CD14-positive monocyte (primary cell): ENCODE results near the gene NDUFAF8. TPM values are rescaled to one million over a fixed set of nuclear protein-coding genes. Genes with fewer than 3 reads are reported as not detected.

Experiments
- DNase-seq, 3 donors: peaks; one replicate each; pipeline ENCODE4 v3.0.0-alpha.2; 2011 to 2022
- H2AFZ ChIP-seq: 2 replicates; pipeline ENCODE4 v1.6.0; 2012; ENCODE audit warnings: mild to moderate bottlenecking, low read depth, low read length, inconsistent platforms; ENCODE audit not compliant: insufficient read depth, poor library complexity, severe bottlenecking
- H3K27ac ChIP-seq, 2 donors: 1 replicate in 1 of 2; 2 replicates in 1 of 2; pipeline ENCODE4 v1.5.1; 2012 to 2013; ENCODE audit warnings: low read length in 2 of 2, control low read depth in 1 of 2, inconsistent platforms in 1 of 2, low read depth in 1 of 2, mild to moderate bottlenecking in 1 of 2
- H3K27me3 ChIP-seq, 2 donors: one replicate each; pipeline versions ENCODE4 v1.6.0 to v1.6.1; 2011 to 2013; ENCODE audit warnings: low read length in 2 of 2; ENCODE audit not compliant: control insufficient read depth in 2 of 2, insufficient read depth in 2 of 2
- H3K36me3 ChIP-seq, 2 donors: replicated peaks in 1 of 2; 1 replicate in 1 of 2; 2 replicates in 1 of 2; pipeline versions ENCODE4 v1.5.1 to v1.6.1; 2012 to 2013; ENCODE audit warnings: low read length in 2 of 2, control low read depth in 1 of 2, inconsistent platforms in 1 of 2, mild to moderate bottlenecking in 1 of 2; ENCODE audit not compliant: insufficient read depth in 2 of 2, control insufficient read depth in 1 of 2
- H3K4me1 ChIP-seq, 2 donors: 1 replicate in 1 of 2; 2 replicates in 1 of 2; pipeline versions ENCODE4 v1.5.1 to v1.6.1; 2012 to 2013; ENCODE audit warnings: low read length in 2 of 2, control low read depth in 1 of 2, inconsistent platforms in 1 of 2, mild to moderate bottlenecking in 1 of 2, moderate library complexity in 1 of 2; ENCODE audit not compliant: insufficient read depth in 2 of 2, control insufficient read depth in 1 of 2
- H3K4me2 ChIP-seq: replicated peaks from 2 replicates; pipeline ENCODE3; 2012; ENCODE audit warnings: low read length, moderate library complexity, mild to moderate bottlenecking; ENCODE audit not compliant: poor library complexity, severe bottlenecking; ENCODE audit errors: extremely low read depth
- H3K4me3 ChIP-seq, 3 experiments: fragments of 200-600 bp in 1 of 3; sonication (generic) in 1 of 3; replicated peaks in 1 of 3; 1 replicate in 2 of 3; 2 replicates in 1 of 3; pipeline ENCODE4 v1.5.1; 2011 to 2013; ENCODE audit warnings: low read length in 3 of 3, mild to moderate bottlenecking in 3 of 3, control low read depth in 2 of 3, low read depth in 2 of 3, inconsistent platforms in 1 of 3, moderate library complexity in 1 of 3
- H3K79me2 ChIP-seq: 2 replicates; pipeline ENCODE4 v1.6.0; 2012; ENCODE audit warnings: mild to moderate bottlenecking, control low read depth, inconsistent platforms, low read length, moderate library complexity; ENCODE audit not compliant: insufficient read depth
- H3K9ac ChIP-seq: 2 replicates; pipeline ENCODE4 v1.6.0; 2017; ENCODE audit warnings: low read length, mild to moderate bottlenecking; ENCODE audit not compliant: insufficient read depth, poor library complexity, severe bottlenecking
- H3K9me3 ChIP-seq, 2 donors: replicated peaks in 1 of 2; 1 replicate in 1 of 2; 2 replicates in 1 of 2; pipeline versions ENCODE4 v1.5.1 to v1.6.1; 2012 to 2013; ENCODE audit warnings: low read length in 2 of 2, control low read depth in 1 of 2; ENCODE audit not compliant: control insufficient read depth in 1 of 2, insufficient read depth in 1 of 2
- H4K20me1 ChIP-seq: 2 replicates; pipeline ENCODE4 v1.6.0; 2012; ENCODE audit warnings: mild to moderate bottlenecking, low read length, control low read depth, moderate library complexity; ENCODE audit not compliant: insufficient read depth
- H3K27ac Mint-ChIP-seq, 7 donors: one replicate each; pipeline ENCODE4 v1.8.0; 2020; ENCODE audit warnings: mild to moderate bottlenecking in 7 of 7, mixed read lengths in 7 of 7, moderate library complexity in 6 of 7, inconsistent platforms in 2 of 7
- H3K27me3 Mint-ChIP-seq, 3 donors: one replicate each; pipeline ENCODE4 v1.8.0; 2021 to 2022; ENCODE audit warnings: low read depth in 3 of 3, mild to moderate bottlenecking in 3 of 3, mixed read lengths in 3 of 3, moderate library complexity in 3 of 3, inconsistent platforms in 1 of 3
- H3K36me3 Mint-ChIP-seq, 2 donors: one replicate each; pipeline ENCODE4 v1.8.0; 2020; ENCODE audit warnings: mixed read lengths in 2 of 2, inconsistent platforms in 1 of 2, mild to moderate bottlenecking in 1 of 2
- H3K4me1 Mint-ChIP-seq: one replicate; pipeline ENCODE4 v1.8.0; 2020; ENCODE audit warnings: mild to moderate bottlenecking, mixed read lengths
- H3K4me3 Mint-ChIP-seq, 2 donors: one replicate each; pipeline ENCODE4 v1.8.0; 2020; ENCODE audit warnings: mild to moderate bottlenecking in 2 of 2, mixed read lengths in 2 of 2, moderate library complexity in 1 of 2
- H3K9me3 Mint-ChIP-seq, 7 donors: one replicate each; pipeline ENCODE4 v1.8.0; 2020 to 2022; ENCODE audit warnings: mixed read lengths in 7 of 7, mild to moderate bottlenecking in 6 of 7, moderate library complexity in 6 of 7, inconsistent platforms in 2 of 7
- WGBS: methylation state at CpG from one replicate; pipeline ENCODE4 v1.1.5; 2013; ENCODE audit warnings: missing lambda C conversion rate; ENCODE audit not compliant: insufficient coverage; 5-methylcytosine and 5-hydroxymethylcytosine counted together
- intact Hi-C, 2 donors: fragments of 100-400 bp; cut with micrococcal nuclease; formaldehyde crosslinking; loops; one replicate each; pipeline versions ENCODE4 v1.15.0 to v1.15.1; 2023
- polyA plus RNA-seq, 3 donors: library from polyadenylated mRNA; depleted of rRNA in 1 of 3; unstranded in 2 of 3; stranded (reverse) in 1 of 3; fragments of 300-500 nt in 2 of 3; fragments of >200 nt in 1 of 3; fragmentation: Illumina TruSeq in 2 of 3; gene quantifications; 1 replicate in 2 of 3; 2 replicates in 1 of 3; pipeline ENCODE4 v1.2.3, GENCODE V29; 2012 to 2021
- TF ChIP-seq, protein P1 (sequence below): fragments of 200-600 bp; IDR thresholded peaks from one replicate; pipeline ENCODE4 v1.8.0; 2022; ENCODE audit warnings: antibody characterized with exemption, mild to moderate bottlenecking

The NDUFAF8 gene
- polyA plus RNA-seq, 3 donors = 27.0 to 61.3 (median 41.0) TPM

- peaks cover 34 to 53% of the 10 kb centered on the region in 2 donors for H3K36me3 Mint-ChIP-seq
- H3K27me3 ChIP-seq = no peaks in the 10 kb centered on the region
- no peak for DNase-seq
- no peak overlapping the region for H3K4me3 Mint-ChIP-seq
- no peak overlapping the region for H3K4me3 ChIP-seq
- H3K79me2 ChIP-seq = peaks cover 2% of the 10 kb centered on the region
- no peak overlapping the region for H3K9ac ChIP-seq
- H3K27me3 Mint-ChIP-seq = no peaks in the 10 kb centered on the region
- intact Hi-C loops = no loop called here
- no peak overlapping the region for H2AFZ ChIP-seq
- H3K27ac Mint-ChIP-seq = no peak overlapping the region
- no peak overlapping the region for H3K4me2 ChIP-seq
- H3K4me1 Mint-ChIP-seq = peaks cover 10% of the 10 kb centered on the region
- peaks cover 0 to 5% (median 0%) of the 10 kb centered on the region in 7 donors for H3K9me3 Mint-ChIP-seq
- H4K20me1 ChIP-seq = peaks cover 60% of the 10 kb centered on the region
- peaks cover 0 to under 1% of the 10 kb centered on the region in 2 donors for H3K4me1 ChIP-seq
- TF ChIP-seq, protein P1, sequence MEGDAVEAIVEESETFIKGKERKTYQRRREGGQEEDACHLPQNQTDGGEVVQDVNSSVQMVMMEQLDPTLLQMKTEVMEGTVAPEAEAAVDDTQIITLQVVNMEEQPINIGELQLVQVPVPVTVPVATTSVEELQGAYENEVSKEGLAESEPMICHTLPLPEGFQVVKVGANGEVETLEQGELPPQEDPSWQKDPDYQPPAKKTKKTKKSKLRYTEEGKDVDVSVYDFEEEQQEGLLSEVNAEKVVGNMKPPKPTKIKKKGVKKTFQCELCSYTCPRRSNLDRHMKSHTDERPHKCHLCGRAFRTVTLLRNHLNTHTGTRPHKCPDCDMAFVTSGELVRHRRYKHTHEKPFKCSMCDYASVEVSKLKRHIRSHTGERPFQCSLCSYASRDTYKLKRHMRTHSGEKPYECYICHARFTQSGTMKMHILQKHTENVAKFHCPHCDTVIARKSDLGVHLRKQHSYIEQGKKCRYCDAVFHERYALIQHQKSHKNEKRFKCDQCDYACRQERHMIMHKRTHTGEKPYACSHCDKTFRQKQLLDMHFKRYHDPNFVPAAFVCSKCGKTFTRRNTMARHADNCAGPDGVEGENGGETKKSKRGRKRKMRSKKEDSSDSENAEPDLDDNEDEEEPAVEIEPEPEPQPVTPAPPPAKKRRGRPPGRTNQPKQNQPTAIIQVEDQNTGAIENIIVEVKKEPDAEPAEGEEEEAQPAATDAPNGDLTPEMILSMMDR = no peak
- H3K27ac ChIP-seq = no peak overlapping the region
- peaks cover 35 to 57% of the 10 kb centered on the region in 2 donors for H3K36me3 ChIP-seq
- H3K9me3 ChIP-seq = no peaks in the 10 kb centered on the region
- WGBS = 95% methylated on average over 37 of the region's 37 CpGs
Observed at GRCh38 chr17:81245665-81246342, 6.7 kb downstream of the NDUFAF8 start.

- Mint-ChIP-seq H3K27me3 (no peaks in the 10 kb centered on the region), H3K27ac (no peak overlapping the region), H3K4me1 (peaks cover 7% of the 10 kb centered on the region), H3K36me3 (peaks cover 35 to 58% of the 10 kb centered on the region in 2 donors), H3K4me3 (no peak overlapping the region), H3K9me3 (peaks cover 0 to 5% (median 0%) of the 10 kb centered on the region in 7 donors)
- Histone ChIP-seq H3K27ac (no peak overlapping the region), H4K20me1 (peaks cover 65% of the 10 kb centered on the region), H3K4me3 (no peak overlapping the region), H3K4me2 (no peak overlapping the region), H3K9ac (no peak overlapping the region), H3K79me2 (no peaks in the 10 kb centered on the region), H3K36me3 (peaks cover 40 to 62% of the 10 kb centered on the region in 2 donors), H3K4me1 (no peaks in the 10 kb centered on the region), H3K9me3 (no peaks in the 10 kb centered on the region), H2AFZ (no peak overlapping the region), H3K27me3 (no peaks in the 10 kb centered on the region)
- intact Hi-C loops = no loop called here
- WGBS = 96% methylated on average over 10 of the region's 10 CpGs
- DNase-seq = no peak
- TF ChIP-seq, protein P1 = no peak
Observed at GRCh38 chr17:81246343-81246670, 7.2 kb downstream of the NDUFAF8 start.
